ENCODE results near the gene ZNF318. TPM values are rescaled to one million over a fixed set of nuclear protein-coding genes. Genes with fewer than 3 reads are reported as not detected.

ZNF318 gene
- total RNA-seq, 1 donor from 2014 or later = 9.8 TPM

DNA sequence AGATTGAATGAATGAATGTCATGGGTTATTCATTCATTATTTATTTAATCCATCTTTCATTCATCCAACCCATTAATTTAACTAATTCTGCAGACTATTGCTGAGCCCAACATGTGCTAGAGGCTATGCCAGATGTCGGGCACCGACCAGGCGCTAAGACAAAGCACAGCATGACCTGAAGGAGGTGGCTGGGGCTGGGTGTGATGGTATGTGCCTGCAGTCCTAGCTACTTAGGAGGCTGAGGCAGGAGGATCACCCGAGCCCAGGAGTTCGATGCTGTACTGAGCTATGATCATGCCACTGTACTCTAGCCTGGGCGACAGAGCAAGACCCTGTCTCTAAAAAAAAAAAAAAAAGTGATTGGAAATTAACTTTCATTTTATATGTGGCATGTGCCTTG lies 77.1 kb downstream of the ZNF318 start:
- Mint-ChIP-seq H3K36me3 (ENCODE audit: low read depth, unreplicated experiment) (no peaks in the 10 kb centered on the region), H3K4me1 (ENCODE audit: low read depth, unreplicated experiment) (peaks cover 4% of the 10 kb centered on the region), H3K4me3 (ENCODE audit: unreplicated experiment) (no peak overlapping the region), H3K27me3 (ENCODE audit: low read depth, unreplicated experiment) (peaks cover 23% of the 10 kb centered on the region), H3K27ac (ENCODE audit: unreplicated experiment) (no peak overlapping the region), H3K9me3 (ENCODE audit: unreplicated experiment) (no peaks in the 10 kb centered on the region)
- no peak overlapping the region for H3K4me2 ChIP-seq (ENCODE audit: low read length)
- no peak overlapping the region for H3K9ac ChIP-seq (ENCODE audit: low read length)
- H3K27ac ChIP-seq (ENCODE audit: low read depth, low read length) = no peak overlapping the region
- H2AFZ ChIP-seq (ENCODE audit: low read depth, low read length) = no peak overlapping the region
- no peak for TF ChIP-seq EZH2 (IDR thresholded peaks at IDR 0.05; ENCODE audit: insufficient read depth, low read length)
- TF ChIP-seq, protein P1, sequence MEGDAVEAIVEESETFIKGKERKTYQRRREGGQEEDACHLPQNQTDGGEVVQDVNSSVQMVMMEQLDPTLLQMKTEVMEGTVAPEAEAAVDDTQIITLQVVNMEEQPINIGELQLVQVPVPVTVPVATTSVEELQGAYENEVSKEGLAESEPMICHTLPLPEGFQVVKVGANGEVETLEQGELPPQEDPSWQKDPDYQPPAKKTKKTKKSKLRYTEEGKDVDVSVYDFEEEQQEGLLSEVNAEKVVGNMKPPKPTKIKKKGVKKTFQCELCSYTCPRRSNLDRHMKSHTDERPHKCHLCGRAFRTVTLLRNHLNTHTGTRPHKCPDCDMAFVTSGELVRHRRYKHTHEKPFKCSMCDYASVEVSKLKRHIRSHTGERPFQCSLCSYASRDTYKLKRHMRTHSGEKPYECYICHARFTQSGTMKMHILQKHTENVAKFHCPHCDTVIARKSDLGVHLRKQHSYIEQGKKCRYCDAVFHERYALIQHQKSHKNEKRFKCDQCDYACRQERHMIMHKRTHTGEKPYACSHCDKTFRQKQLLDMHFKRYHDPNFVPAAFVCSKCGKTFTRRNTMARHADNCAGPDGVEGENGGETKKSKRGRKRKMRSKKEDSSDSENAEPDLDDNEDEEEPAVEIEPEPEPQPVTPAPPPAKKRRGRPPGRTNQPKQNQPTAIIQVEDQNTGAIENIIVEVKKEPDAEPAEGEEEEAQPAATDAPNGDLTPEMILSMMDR (IDR thresholded peaks at IDR 0.05; ENCODE audit: insufficient read depth, low read depth, low read length) = no peak
- H3K4me1 ChIP-seq (ENCODE audit: insufficient read depth, low read length) = no peaks in the 10 kb centered on the region
- DNase-seq (ENCODE audit: low read depth) = no peak
- no peaks in the 10 kb centered on the region for H3K27me3 ChIP-seq (ENCODE audit: insufficient read depth, low read length)
- H4K20me1 ChIP-seq (ENCODE audit: insufficient read depth, low read length) = no peaks in the 10 kb centered on the region
- H3K9me3 ChIP-seq (ENCODE audit: insufficient read depth, low read depth, low read length) = no peaks in the 10 kb centered on the region
- no peaks in the 10 kb centered on the region for H3K79me2 ChIP-seq (ENCODE audit: insufficient read depth, low read length)
- no peaks in the 10 kb centered on the region for H3K36me3 ChIP-seq (ENCODE audit: insufficient read depth, low read length)
- no peak overlapping the region for H3K4me3 ChIP-seq (ENCODE audit: insufficient read depth, low read depth, low read length)
- FAIRE-seq = no peak

DNA sequence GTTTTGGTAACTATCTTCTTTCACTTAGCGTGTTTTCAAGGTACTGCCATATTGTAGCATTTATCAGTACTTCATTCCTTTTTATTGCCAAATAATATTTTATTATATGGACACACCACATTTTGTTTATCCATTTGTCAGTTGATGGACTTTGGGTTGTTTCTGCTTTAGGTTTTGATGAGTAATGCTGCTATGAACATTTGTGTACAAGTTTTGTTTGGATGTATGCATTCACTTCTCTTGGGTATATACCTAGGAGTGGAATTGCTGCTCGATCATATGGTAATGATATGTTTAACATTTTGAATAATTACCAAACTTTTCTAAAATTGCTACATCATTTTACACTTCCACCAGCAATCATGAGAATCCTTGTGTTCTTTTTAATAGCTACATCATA lies 77.7 kb downstream of the ZNF318 start:
- H3K4me1 Mint-ChIP-seq (ENCODE audit: low read depth, unreplicated experiment) = peaks cover 9% of the 10 kb centered on the region
- H3K36me3 Mint-ChIP-seq (ENCODE audit: low read depth, unreplicated experiment) = no peaks in the 10 kb centered on the region
- no peaks in the 10 kb centered on the region for H3K27me3 ChIP-seq (ENCODE audit: insufficient read depth, low read length)
- no peaks in the 10 kb centered on the region for H3K9me3 ChIP-seq (ENCODE audit: insufficient read depth, low read depth, low read length)
- H3K36me3 ChIP-seq (ENCODE audit: insufficient read depth, low read length) = no peaks in the 10 kb centered on the region
- H3K4me3 Mint-ChIP-seq (ENCODE audit: unreplicated experiment) = no peak overlapping the region
- no peak overlapping the region for H3K4me3 ChIP-seq (ENCODE audit: insufficient read depth, low read depth, low read length)
- H3K4me1 ChIP-seq (ENCODE audit: insufficient read depth, low read length) = no peaks in the 10 kb centered on the region
- no peak overlapping the region for H3K27ac ChIP-seq (ENCODE audit: low read depth, low read length)
- peaks cover 23% of the 10 kb centered on the region for H3K27me3 Mint-ChIP-seq (ENCODE audit: low read depth, unreplicated experiment)
- H3K4me2 ChIP-seq (ENCODE audit: low read length) = no peak overlapping the region
- H2AFZ ChIP-seq (ENCODE audit: low read depth, low read length) = no peak overlapping the region
- H3K79me2 ChIP-seq (ENCODE audit: insufficient read depth, low read length) = no peaks in the 10 kb centered on the region
- TF ChIP-seq, protein P1 (IDR thresholded peaks at IDR 0.05; ENCODE audit: insufficient read depth, low read depth, low read length) = no peak
- TF ChIP-seq EZH2 (IDR thresholded peaks at IDR 0.05; ENCODE audit: insufficient read depth, low read length) = no peak
- H4K20me1 ChIP-seq (ENCODE audit: insufficient read depth, low read length) = no peaks in the 10 kb centered on the region
- no peak for FAIRE-seq
- no peak overlapping the region for H3K27ac Mint-ChIP-seq (ENCODE audit: unreplicated experiment)
- no peak overlapping the region for H3K9ac ChIP-seq (ENCODE audit: low read length)
- DNase-seq (ENCODE audit: low read depth) = no peak
- H3K9me3 Mint-ChIP-seq (ENCODE audit: unreplicated experiment) = no peaks in the 10 kb centered on the region

DNA sequence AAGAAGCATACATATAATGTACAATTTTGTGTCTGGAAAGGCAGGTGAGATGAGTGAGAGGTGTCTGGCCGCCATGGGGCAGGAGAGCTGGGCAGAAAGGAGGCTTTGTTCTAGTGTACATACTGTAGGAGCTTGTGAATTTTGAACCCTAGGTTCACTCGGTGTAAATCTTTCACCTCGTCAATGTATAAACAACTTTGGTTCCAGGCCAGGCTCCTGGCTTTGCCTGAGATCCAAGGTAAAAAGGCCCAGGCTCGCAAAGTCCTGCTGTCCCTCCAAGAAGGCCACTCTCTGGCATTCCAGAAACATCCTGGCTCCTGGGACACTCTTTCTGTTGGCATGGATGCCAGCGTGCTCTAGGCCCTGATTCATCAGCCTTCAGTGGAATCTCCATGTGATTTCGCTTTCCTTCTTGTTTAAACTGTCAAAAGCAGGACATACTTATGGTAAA lies 78.5 kb downstream of the ZNF318 start:
- no peak overlapping the region for H3K4me2 ChIP-seq (ENCODE audit: low read length)
- no peaks in the 10 kb centered on the region for H3K36me3 Mint-ChIP-seq (ENCODE audit: low read depth, unreplicated experiment)
- H3K9me3 ChIP-seq (ENCODE audit: insufficient read depth, low read depth, low read length) = no peaks in the 10 kb centered on the region
- H3K36me3 ChIP-seq (ENCODE audit: insufficient read depth, low read length) = no peaks in the 10 kb centered on the region
- H3K27ac Mint-ChIP-seq (ENCODE audit: unreplicated experiment) = no peak overlapping the region
- peaks cover 18% of the 10 kb centered on the region for H3K27me3 Mint-ChIP-seq (ENCODE audit: low read depth, unreplicated experiment)
- H3K4me1 ChIP-seq (ENCODE audit: insufficient read depth, low read length) = no peaks in the 10 kb centered on the region
- no peaks in the 10 kb centered on the region for H3K79me2 ChIP-seq (ENCODE audit: insufficient read depth, low read length)
- DNase-seq (ENCODE audit: low read depth) = no peak
- FAIRE-seq = no peak
- H4K20me1 ChIP-seq (ENCODE audit: insufficient read depth, low read length) = no peaks in the 10 kb centered on the region
- peaks cover 9% of the 10 kb centered on the region for H3K4me1 Mint-ChIP-seq (ENCODE audit: low read depth, unreplicated experiment)
- no peak overlapping the region for H3K4me3 ChIP-seq (ENCODE audit: insufficient read depth, low read depth, low read length)
- no peaks in the 10 kb centered on the region for H3K27me3 ChIP-seq (ENCODE audit: insufficient read depth, low read length)
- H3K4me3 Mint-ChIP-seq (ENCODE audit: unreplicated experiment) = no peak overlapping the region
- H3K9me3 Mint-ChIP-seq (ENCODE audit: unreplicated experiment) = no peaks in the 10 kb centered on the region
- H3K27ac ChIP-seq (ENCODE audit: low read depth, low read length) = no peak overlapping the region
- TF ChIP-seq EZH2 (IDR thresholded peaks at IDR 0.05; ENCODE audit: insufficient read depth, low read length) = no peak
- TF ChIP-seq, protein P1 (IDR thresholded peaks at IDR 0.05; ENCODE audit: insufficient read depth, low read depth, low read length) = no peak
- no peak overlapping the region for H2AFZ ChIP-seq (ENCODE audit: low read depth, low read length)
- no peak overlapping the region for H3K9ac ChIP-seq (ENCODE audit: low read length)

Data from astrocyte (in vitro differentiated cells and primary cell).